T-helper 2 cell (primary cell): ENCODE measurements around the gene ICE2.

Experiments
- DNase-seq, 5 experiments: peaks; one replicate each; pipeline versions ENCODE4 v3.0.0 to v3.0.0-alpha.2; 2012 to 2022

Gene ICE2

GRCh38 chr15:60496853-60497252 lies 17.9 kb upstream of the ICE2 start:
- DNase-seq, result no peak

- DNase-seq, result no peak
These were observed 15.2 kb upstream of the ICE2 start for GRCh38 chr15:60494108-60494507.

- no peak for DNase-seq
These were observed 14.2 kb upstream of the ICE2 start for GRCh38 chr15:60493166-60493565.

- no peak for DNase-seq
These were observed 7.8 kb upstream of the ICE2 start for GRCh38 chr15:60486742-60487141.

GRCh38 chr15:60485365-60486055 lies 6.6 kb upstream of the ICE2 start:
- DNase-seq, result no peak

- no peak for DNase-seq
These were observed 4.1 kb upstream of the ICE2 start for GRCh38 chr15:60483042-60483441.

- no peak for DNase-seq
These were observed 1.9 kb upstream of the ICE2 start for GRCh38 chr15:60480888-60481287.

GRCh38 chr15:60480149-60480548 lies 1.2 kb upstream of the ICE2 start:
- peak in 1 of 5 experiments; percentile 18 for DNase-seq

- DNase-seq, result peak in 1 of 5 experiments; percentile 61
These were observed 594 bp upstream of the ICE2 start for GRCh38 chr15:60479361-60480110.

GRCh38 chr15:60477916-60478565 lies 901 bp downstream of the ICE2 start:
- peak in 1 of 5 experiments; percentile 28 for DNase-seq

- no peak for DNase-seq
These were observed 1.8 kb downstream of the ICE2 start for GRCh38 chr15:60477164-60477563.

- no peak for DNase-seq
These were observed 2.2 kb downstream of the ICE2 start for GRCh38 chr15:60476713-60477112.

GRCh38 chr15:60473135-60473534 lies 5.8 kb downstream of the ICE2 start:
- no peak for DNase-seq

- no peak for DNase-seq
These were observed 7.6 kb downstream of the ICE2 start for GRCh38 chr15:60471314-60471713.

GRCh38 chr15:60469893-60470641 lies 8.9 kb downstream of the ICE2 start:
- DNase-seq, result no peak

- DNase-seq, result no peak
These were observed 13.9 kb downstream of the ICE2 start for GRCh38 chr15:60464836-60465630.

GRCh38 chr15:60462027-60462426 lies 16.9 kb downstream of the ICE2 start:
- DNase-seq, result no peak

GRCh38 chr15:60460931-60461330 lies 18.0 kb downstream of the ICE2 start:
- no peak for DNase-seq

- DNase-seq, result no peak
These were observed 20.2 kb downstream of the ICE2 start for GRCh38 chr15:60458721-60459120.

- DNase-seq, result no peak
These were observed 21.0 kb downstream of the ICE2 start for GRCh38 chr15:60457985-60458384.

- DNase-seq, result no peak
These were observed 24.1 kb downstream of the ICE2 start for GRCh38 chr15:60454824-60455223.

- no peak for DNase-seq
These were observed 30.1 kb downstream of the ICE2 start for GRCh38 chr15:60448668-60449360.
